Caki2 (cell line): Measurements from ENCODE around the gene MAD1L1. TPM values are rescaled to one million over a fixed set of nuclear protein-coding genes. Genes with fewer than 3 reads are reported as not detected.
A peak's percentile ranks its signal among the peaks of the same experiment; 100 is the strongest.

Experiments
- DNase-seq: peaks from one replicate; pipeline ENCODE4 v3.0.0-alpha.2; 2015; ENCODE audit warnings: low read depth
- in situ Hi-C: cut with HindIII; loops from 2 replicates; pipeline ENCODE4 v1.10.0; 2016; ENCODE audit warnings: low sequenced_read_pairs, low pct_unique_long_range_greater_than_20kb, mixed read lengths
- total RNA-seq: library from RNA; depleted of rRNA; stranded (reverse); fragments of >200 nt; shearing (Covaris generic); gene quantifications from 2 replicates; pipeline ENCODE4 v1.2.3, GENCODE V29; 2014; ENCODE audit warnings: low replicate concordance

The MAD1L1 gene
- total RNA-seq, 1 experiment from 2014 or later, result 123 TPM

- in situ Hi-C loops, result no loop called here
- DNase-seq, result no peak
Observed at GRCh38 chr7:2080477-2080876, 152.3 kb downstream of the MAD1L1 start.

GRCh38 chr7:2080060-2080387, 152.7 kb downstream of the MAD1L1 start:
- in situ Hi-C loops, result no loop called here
- DNase-seq, result no peak

GRCh38 chr7:2079332-2080059, 153.2 kb downstream of the MAD1L1 start:
- in situ Hi-C loops, result no loop called here
- DNase-seq, result no peak

- no peak for DNase-seq
- in situ Hi-C loops, result no loop called here
Observed at GRCh38 chr7:2078899-2079298, 153.8 kb downstream of the MAD1L1 start.

GRCh38 chr7:2076649-2077064, 156.1 kb downstream of the MAD1L1 start:
- in situ Hi-C loops, result no loop called here
- no peak for DNase-seq

DNA sequence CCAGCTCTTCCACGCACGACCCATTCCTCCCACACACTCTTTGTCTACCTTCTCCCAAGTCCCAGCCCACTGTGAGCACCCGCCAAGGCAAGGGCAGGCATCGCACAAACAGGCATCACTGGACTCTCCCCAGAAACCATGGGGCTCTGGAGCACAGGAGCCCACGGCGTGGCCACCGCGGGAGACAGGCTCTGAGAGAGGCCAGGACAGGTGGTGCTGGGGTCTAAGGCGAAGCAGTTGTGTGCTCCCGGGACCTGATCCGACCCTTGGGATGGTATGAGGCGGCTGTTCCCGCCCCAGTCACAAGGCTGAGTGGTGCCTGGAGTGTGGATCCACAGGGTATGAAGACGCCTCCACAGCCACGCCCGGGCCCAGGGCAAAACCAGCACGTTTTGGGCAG, 156.9 kb downstream of the MAD1L1 start:
- in situ Hi-C loops, result no loop called here
- no peak for DNase-seq

DNA sequence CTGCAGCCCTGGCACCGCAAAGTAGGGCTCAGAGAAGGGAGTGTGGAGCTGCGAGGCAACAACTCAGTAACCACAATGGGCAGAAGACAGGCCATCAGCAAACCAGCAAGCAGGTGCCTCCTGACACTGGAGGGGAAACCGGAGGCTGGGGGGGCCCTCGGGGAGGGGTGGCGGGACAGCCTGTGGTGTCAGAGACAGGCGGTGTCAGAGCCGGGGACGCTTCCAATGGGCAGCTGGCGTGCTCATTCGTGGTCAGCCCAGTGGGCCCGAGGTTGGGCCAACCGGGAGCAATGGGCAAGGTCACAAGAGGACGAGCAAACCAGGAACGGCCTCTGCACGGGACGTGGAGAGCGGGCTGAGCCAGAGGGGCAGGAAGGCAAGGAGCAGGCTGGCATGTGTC, 158.1 kb downstream of the MAD1L1 start:
- in situ Hi-C loops, result no loop called here

DNA sequence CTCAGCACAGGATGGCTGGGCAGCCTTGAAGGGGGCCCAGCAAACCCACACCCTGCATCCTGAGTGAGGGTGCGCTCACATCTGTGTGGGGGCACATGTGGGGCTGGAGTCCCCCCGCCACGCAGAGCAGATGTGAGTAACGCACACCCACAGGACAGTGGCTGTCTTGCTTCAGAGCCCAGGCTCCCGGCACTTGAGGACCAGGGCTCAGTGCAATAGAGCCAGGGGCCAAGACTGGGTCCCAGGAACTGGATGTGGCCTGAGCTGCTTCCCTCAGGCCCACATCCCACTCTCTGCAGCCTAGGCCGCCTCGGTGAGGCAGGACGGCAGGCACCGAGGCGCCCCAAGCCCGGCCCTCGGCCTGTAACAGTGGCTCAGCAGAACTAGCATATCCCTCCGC, 159.9 kb downstream of the MAD1L1 start:
- in situ Hi-C loops, result no loop called here
- DNase-seq, result no peak

More for the DNA sequence above, 158.1 kb downstream of the MAD1L1 start:
- DNase-seq, result no peak

GRCh38 chr7:2072042-2072441, 160.7 kb downstream of the MAD1L1 start:
- in situ Hi-C loops, result no loop called here
- no peak for DNase-seq

- no peak for DNase-seq
- in situ Hi-C loops, result no loop called here
Observed at GRCh38 chr7:2071133-2071832, 161.5 kb downstream of the MAD1L1 start.

GRCh38 chr7:2070151-2070763, 162.5 kb downstream of the MAD1L1 start:
- DNase-seq, result no peak
- in situ Hi-C loops, result no loop called here

DNA sequence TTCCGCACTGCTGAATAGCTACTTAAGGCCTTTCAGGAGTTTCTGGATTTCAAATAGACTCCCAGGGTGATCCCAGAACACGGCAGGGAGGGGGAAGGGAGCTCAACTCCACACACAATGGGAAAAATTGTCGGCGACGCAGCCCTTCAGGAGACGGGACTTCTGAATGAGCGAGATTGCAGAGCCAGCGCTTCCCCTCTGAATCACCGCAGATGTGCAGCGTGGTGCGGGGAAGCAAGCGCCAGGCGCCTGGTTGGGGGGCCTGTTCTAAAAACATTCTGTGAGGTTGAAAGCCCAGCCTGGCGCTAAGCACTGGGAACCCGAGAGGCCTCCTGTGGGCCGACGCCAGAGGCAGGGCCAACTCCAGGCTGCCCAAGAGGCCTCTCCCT, 163.3 kb downstream of the MAD1L1 start:
- DNase-seq, result no peak
- in situ Hi-C loops, result no loop called here

DNA sequence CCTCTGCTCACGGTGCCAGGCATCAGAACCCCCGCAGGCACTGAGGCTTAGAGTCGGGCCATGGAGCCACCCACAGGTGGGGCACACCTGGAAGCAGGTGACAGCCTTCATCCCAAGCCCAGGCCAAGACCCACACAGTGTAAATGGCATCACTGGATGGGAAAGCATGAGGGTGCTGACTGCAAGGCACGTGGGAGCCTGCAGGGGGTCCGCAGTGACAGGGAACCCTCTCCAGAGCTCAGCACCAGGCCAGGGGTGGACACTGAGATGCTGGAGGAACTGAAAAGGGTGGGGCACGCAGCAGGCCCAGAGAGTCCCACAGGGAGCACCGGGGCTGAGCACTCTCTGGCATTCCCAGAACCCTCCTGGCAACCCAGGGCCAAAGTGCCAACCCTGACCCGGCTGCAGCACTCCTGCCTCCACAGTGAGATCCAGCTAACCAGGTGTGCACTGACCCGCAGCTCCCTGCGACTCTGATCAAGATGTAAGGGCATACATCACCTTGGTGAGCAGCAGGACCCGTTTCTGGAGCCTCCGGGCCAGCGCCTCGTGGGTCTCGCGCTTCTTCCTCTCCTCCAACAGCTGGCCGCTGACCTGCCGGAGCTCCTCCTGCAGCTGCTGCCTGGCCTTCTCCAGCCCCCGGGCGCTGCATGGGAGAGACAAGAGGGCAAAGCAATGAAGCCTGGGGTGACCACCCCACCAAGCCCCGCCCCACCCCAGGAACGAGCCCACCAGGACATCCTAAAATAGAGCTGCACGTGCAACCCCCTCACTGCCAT, 163.9 kb downstream of the MAD1L1 start:
- in situ Hi-C loops, result no loop called here
- DNase-seq, result no peak

GRCh38 chr7:2066251-2066919, 166.4 kb downstream of the MAD1L1 start:
- in situ Hi-C loops, result no loop called here
- no peak for DNase-seq

GRCh38 chr7:2065528-2065927, 167.2 kb downstream of the MAD1L1 start:
- DNase-seq, result no peak
- in situ Hi-C loops, result no loop called here

DNA sequence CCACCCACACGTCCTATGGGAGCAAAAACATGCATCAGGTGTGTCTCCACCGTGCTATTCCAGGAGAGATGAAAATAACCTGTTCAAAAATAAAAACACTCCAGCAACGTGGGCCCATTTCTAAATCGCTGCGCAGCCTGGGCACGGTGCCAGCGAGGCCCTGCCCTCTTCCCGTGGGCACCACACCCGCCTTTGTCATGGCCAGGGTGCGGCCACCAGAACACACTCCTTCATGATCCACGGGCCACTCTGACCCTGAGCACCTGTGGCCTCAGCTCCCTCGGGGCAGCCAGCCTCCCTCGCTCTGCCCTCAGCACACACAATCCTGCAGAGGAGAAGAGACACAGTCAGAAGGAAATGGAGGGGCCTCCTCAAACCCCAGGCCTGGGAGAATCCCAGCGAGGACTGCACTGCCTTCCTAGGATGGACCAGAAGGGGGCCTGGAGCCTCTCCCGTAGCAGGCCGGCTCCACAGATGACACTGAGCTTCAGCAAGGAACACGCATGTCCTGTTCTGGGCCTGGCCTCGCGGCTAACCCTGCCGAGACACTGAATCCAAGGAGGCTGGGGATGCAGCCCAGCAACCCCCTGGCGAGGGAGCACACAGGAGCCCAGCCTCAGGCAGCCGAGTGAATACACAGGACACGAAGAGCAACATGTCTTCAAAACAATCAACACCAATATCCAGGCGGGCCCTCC, 169.0 kb downstream of the MAD1L1 start:
- in situ Hi-C loops, result no loop called here
- DNase-seq, result peak; percentile 16

GRCh38 chr7:2062648-2063047, 170.1 kb downstream of the MAD1L1 start:
- in situ Hi-C loops, result no loop called here
- no peak for DNase-seq

- in situ Hi-C loops, result no loop called here
- no peak for DNase-seq
Observed at GRCh38 chr7:2060701-2061100, 172.0 kb downstream of the MAD1L1 start.
